AG09309 (cell line): ENCODE measurements around the gene CADPS.

ENCODE experiments used
- DNase-seq: peaks from one replicate; pipeline ENCODE4 v3.0.0-alpha.2; 2010; ENCODE audit warnings: low read depth
- H3K4me3 ChIP-seq: 2 replicates; pipeline ENCODE4 v1.5.1; 2011; ENCODE audit warnings: mild to moderate bottlenecking, low read depth, low read length, moderate library complexity; ENCODE audit not compliant: control insufficient read depth
- CTCF ChIP-seq: IDR thresholded peaks from 2 replicates; pipeline ENCODE4 v1.5.1; 2011; ENCODE audit warnings: mild to moderate bottlenecking, low read depth, low read length, inconsistent platforms; ENCODE audit not compliant: insufficient read depth, control insufficient read depth; ENCODE audit errors: missing control alignments

The CADPS gene

DNA sequence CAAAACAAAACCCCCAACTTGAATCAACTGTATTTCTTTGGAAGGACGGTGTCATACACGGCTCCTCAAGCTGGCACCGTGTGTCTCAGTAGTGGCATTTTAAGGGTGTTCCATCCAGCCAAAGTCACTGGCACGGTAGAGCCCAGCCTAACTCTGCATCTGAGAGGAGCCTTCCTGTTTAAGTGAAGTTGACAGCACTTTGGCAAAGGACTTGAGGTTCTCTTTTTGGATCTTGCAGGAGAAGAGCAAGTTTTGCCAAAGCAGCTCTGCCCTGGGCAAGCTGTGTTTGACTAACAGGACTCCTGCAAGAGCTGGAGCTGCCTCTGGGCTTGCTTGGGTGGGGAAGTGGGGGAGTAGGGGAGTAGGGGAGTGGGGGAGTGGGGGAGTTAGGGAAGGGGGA is 392.3 kb downstream of the CADPS start:
- H3K4me3 ChIP-seq: no peak overlapping the region
- no peak for TF ChIP-seq CTCF
- DNase-seq: no peak

DNA sequence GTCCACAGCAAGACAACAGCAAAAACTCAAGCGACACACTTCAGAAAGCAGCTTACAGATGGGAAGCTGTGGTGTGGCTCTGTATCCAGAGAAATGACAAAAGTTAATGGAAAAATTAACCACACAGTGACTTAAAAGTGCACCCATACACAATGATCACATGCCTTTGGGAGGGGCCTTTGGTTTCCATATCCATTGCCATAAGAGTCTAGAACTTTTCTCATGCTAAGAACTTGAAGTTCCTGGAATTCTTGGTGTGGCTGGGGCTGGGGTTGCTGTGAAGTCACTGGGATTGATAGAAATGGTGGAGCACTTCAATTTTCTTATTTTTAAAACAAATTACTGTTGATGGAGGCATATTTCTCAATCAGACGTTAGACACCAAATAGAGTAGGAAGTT is 393.3 kb downstream of the CADPS start:
- TF ChIP-seq CTCF: no peak
- no peak overlapping the region for H3K4me3 ChIP-seq
- DNase-seq: no peak

GRCh38 chr3:62480056-62480455 is 395.2 kb downstream of the CADPS start:
- no peak for TF ChIP-seq CTCF
- no peak overlapping the region for H3K4me3 ChIP-seq
- DNase-seq: no peak

DNA sequence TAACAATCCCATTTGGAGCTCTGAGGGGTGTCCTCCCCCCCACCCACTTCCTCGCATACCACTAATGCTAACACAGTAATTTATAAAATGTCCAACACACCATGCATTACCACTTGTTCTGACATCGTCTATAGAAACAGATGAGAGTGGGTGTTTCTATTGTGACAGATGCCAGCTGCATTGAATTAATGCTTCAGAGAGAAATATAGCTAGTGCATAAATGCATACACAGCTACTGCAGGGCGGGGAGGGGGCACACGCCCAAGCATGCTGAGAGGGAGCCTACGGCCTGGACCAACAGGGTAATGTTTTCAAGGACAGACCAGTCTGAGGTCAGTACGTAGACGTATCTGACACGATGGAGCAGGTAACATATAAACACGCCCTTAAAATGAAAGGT is 395.9 kb downstream of the CADPS start:
- no peak for DNase-seq
- TF ChIP-seq CTCF: no peak
- H3K4me3 ChIP-seq: no peak overlapping the region

GRCh38 chr3:62475306-62475705 is 399.9 kb downstream of the CADPS start:
- no peak for DNase-seq
- no peak for TF ChIP-seq CTCF
- no peak overlapping the region for H3K4me3 ChIP-seq

GRCh38 chr3:62467966-62468722 is 407.1 kb downstream of the CADPS start:
- TF ChIP-seq CTCF: no peak
- DNase-seq: no peak
- H3K4me3 ChIP-seq: no peak overlapping the region
